Skin of body (tissue), 2 donors: ENCODE results near the gene CEP85L. TPM values are rescaled to one million over a fixed set of nuclear protein-coding genes. Genes with fewer than 3 reads are reported as not detected.

Experiments used
- DNase-seq: peaks from one replicate; lab custom pipeline; 2025; lab: John Stamatoyannopoulos, UW
- total RNA-seq: library from RNA; depleted of rRNA; stranded (reverse); fragments of >200 nt; gene quantifications from one replicate; pipeline ENCODE4 v1.2.3, GENCODE V29; 2014

Gene CEP85L
- total RNA-seq, 1 donor from 2014 or later, result 21.9 TPM

- DNase-seq, result no peak
Observed at GRCh38 chr6:118625833-118626232, 25.6 kb downstream of the CEP85L start.

DNA sequence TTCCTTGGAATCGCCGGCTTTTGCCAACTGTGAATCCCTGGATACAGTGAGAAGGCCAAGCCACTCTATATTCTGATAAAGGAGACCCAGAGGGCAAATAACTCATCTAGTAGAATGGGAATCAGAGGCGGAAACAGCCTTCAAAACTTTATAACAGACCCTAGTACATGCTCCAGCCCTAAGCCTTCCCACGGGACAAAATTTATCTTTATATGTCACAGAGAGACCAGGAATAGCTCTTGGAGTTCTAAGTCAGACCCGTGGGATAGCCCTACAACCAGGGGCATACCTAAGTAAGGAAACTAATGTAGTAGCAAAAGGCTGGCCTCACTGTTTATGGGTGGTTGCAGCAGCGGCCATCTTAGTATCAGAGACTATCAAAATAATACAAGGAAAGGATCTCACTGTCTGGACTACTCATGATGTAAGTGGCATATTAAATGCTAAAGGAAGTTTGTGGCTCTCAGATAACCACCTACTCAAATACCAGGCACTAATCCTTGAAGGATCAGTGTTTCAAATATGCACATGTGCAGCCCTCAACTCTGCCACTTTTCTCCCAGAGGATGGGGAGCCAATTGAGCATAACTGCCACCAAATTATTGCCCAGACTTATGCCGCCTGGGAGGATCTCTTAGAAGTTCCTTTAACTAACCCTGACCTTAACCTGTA is 29.5 kb downstream of the CEP85L start:
- DNase-seq, result no peak

DNA sequence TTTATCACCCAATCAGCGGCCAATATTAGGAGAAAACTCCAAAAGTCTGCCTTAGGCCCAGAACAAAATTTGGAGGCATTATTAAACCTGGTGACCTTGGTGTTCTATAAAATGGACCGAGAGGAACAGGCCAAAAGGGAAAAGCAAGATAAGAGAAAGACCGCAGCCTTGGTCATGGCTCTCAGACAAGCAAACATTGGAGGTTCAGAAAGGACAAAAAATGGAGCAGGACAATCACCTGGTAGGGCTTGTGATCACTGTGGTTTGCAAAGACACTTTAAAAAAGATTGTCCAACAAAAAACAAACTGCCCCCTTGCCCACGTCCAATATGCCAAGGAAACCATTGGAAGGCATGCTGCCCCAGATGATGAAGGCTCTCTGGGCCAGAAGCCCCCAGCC is 31.2 kb downstream of the CEP85L start:
- no peak for DNase-seq

GRCh38 chr6:118618676-118619377 is 32.6 kb downstream of the CEP85L start:
- no peak for DNase-seq

DNA sequence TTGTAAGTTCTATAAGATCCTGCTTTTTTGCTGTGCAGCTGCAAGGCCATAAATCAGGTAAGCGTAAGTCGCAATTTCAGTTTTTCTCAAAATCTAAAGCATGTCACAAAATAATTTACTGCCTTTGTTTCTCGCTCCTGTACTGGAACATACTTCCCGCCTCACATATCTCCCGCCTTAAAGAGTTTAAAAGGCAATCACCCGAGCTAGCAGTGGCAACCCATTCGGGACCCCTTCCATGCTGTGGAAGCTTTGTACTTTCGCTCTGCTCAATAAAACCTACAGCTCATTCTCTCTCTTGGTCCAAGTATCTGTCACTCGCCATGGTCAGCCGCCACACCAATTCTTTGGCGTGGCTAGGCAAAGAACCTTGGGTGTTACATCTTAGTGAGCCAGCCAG is 34.0 kb downstream of the CEP85L start:
- no peak for DNase-seq

- DNase-seq, result no peak
Observed at GRCh38 chr6:118611334-118611733, 40.1 kb downstream of the CEP85L start.

DNA sequence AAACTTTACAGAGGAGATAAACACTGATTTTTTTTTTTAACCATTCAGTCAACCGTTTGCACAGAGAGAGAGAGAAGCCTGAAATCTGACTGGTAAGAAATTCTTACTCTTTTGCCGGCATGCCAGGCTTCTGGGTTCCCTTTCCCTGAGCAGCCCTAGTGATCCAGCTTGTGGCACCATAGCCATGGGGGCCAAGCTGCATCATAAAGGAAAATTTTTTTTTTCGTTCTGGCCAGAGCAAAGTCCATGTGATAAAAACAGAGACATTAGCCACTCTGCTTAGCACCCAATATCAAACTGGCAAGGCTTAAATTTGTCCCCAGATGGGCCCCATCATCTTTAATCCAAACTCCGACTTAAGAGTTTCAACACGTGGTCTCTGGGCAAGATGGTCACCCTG is 44.5 kb downstream of the CEP85L start:
- no peak for DNase-seq

- no peak for DNase-seq
Observed at GRCh38 chr6:118606268-118606667, 45.1 kb downstream of the CEP85L start.

DNA sequence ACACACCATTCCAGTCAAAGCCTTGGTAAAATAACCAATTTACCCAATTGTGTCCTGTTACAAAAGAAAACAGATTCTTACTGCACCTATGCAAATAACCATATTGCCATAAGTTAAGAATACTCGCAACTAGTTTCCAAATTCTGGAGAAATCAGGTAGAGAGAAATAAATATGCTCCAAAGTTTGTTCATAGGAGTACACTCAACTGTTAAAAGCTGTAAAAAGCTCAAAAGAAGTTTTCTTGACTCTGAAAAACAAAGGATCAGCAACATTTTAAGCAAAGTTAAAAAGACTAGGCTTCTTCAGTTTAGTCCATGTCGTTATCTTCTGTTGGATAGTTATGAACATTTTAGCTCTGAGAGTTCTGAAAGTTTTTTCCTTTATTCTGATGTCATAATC is 48.0 kb downstream of the CEP85L start:
- no peak for DNase-seq

DNA sequence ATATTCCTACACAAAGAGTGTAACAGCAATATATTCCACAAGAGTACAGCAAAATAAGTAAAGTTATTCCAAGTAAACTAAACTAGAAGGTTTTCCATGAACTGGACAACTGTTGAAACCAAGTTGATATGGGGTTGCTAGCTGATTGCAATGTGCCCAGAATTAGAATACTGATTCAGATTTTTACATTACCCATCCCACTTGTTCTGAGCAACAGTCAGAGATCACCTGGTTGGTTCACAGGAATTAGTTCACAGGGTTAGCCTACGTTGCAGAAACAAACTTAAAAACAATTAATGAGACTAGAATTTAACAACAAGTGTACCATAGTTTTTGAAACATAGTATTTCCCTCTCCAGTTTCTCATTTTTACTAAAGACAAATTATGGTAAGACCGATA is 49.1 kb downstream of the CEP85L start:
- DNase-seq, result no peak

DNA sequence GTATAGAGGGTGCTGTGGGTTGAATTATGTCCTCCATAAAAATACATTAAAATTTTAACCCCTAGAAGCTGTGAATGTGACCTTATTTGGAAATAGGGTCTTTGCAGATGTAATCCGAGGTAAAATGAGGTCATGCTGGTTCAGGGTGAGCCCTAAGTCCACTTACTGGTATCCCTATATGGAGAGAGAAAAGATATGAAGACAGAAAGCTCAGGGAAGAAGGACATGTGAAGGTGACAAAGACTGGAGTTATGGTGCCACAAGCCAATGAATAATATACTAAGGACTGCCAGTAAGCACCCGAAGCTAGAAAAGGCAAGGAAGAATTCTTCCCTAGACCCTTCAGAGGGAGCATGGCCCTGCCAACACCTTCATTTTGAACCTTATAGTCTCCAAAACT is 53.1 kb downstream of the CEP85L start:
- DNase-seq, result no peak

DNA sequence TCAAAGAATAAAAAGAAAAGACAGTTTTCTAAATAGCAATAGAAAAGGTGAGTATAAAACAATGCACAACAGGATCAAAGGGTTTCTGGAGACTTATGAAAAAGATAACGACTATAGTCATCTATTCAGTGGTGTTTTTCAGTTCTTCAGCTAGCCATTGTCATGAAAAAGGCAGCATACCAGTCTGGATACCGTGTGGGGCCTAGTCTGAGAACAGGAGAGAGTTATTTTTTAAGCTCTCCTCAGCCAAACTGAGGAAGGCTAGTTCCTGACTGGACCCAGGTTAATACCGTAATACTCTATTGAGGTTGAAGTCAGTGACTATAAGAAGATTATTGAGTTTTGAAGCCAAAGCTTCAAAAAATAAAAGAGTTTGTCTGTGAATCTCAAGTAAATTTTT is 53.8 kb downstream of the CEP85L start:
- no peak for DNase-seq

GRCh38 chr6:118596774-118597320 is 54.5 kb downstream of the CEP85L start:
- no peak for DNase-seq

DNA sequence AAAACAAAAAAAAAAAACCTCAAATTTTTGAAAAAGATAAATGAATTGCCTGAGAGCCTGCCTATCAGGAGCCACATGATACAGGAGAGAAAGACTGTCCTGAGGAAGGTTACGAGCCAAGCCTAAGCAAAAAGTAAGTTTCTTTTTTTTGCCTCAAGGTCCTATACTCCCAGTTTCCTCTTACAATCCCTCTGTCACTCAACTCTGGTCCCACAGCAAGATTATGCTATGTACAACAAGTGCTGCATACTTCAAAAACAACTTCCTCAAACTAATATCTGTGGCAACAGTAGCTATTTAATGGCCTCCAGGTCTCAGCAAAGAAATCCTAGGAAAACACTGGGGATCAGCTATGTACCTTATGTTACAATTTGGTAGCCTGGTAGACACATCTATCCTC is 56.5 kb downstream of the CEP85L start:
- DNase-seq, result no peak

DNA sequence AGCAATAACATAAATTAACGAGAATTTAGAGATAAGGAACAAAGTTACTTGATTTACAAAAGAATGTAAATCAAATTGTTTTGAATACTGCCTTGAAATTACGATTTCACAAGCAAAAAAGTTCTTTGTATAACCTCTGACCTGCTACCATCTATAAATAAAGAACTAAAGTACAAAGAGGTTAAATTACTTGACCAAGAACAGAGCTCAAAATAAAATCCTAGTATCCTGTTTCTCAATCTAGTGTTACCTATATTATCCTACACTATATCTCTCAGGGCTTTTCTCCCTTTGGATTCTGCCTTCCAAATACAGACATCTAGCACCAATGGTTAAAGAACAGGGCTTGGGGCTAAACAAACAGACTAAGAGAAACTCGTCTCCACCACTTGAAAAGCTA is 59.5 kb downstream of the CEP85L start:
- no peak for DNase-seq

GRCh38 chr6:118589649-118590365 is 61.6 kb downstream of the CEP85L start:
- no peak for DNase-seq

GRCh38 chr6:118589186-118589585 is 62.2 kb downstream of the CEP85L start:
- DNase-seq, result no peak

GRCh38 chr6:118588626-118589025 is 62.8 kb downstream of the CEP85L start:
- no peak for DNase-seq

DNA sequence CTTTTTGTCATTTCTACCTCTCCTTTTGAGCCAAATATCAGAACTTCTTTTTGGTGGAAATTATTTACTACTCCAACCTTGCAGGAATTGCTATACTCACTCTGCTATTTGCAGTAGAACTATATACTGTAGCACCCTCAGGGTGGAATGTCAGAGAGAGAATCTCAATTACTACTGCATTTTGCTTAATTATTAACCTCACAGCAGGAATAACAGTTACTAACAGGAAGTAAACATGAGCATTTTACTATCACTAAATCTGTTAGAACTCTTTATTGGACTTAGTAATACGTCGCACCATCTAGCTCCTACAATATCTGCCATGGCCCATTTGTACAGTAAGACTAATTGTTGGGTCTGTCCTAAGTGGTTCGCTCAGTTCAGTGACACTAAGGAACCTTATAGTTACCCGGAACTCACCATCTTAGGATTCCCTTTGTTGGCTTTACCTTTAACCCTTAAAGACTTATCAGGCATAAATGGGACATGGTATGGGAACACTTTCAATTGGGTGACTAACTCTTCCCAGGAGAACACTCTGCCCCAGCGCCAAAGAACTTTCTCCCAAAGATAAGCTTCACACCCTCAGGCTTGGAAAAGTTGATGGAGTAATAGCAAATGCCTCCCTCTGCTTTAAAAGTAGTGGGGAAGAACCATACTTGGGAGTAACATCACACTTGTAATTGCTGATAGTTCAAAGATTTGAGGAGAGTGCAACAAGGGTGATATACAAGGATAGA is 64.5 kb downstream of the CEP85L start:
- no peak for DNase-seq

DNA sequence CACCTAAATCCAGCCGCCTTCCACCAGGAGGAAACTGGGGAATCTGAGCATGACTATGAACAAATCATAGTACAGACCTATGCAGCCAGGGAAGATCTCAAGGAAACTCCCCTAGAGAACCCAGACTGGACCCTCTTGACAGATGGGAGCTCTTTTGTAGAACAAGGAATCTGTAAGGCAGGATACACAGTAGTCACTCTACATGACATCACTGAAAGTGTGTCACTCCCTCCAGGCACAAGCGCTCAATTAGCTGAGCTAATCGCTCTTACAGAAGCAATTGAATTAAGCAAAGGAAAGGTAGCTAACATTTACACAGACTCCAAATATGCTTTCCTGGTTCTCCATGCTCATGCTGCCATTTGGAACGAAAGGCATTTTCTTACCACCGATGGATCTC is 66.5 kb downstream of the CEP85L start:
- DNase-seq, result no peak

- DNase-seq, result no peak
Observed at GRCh38 chr6:118581489-118581959, 69.9 kb downstream of the CEP85L start.
